Measurements from ENCODE around the gene SEC62.

Gene SEC62

DNA sequence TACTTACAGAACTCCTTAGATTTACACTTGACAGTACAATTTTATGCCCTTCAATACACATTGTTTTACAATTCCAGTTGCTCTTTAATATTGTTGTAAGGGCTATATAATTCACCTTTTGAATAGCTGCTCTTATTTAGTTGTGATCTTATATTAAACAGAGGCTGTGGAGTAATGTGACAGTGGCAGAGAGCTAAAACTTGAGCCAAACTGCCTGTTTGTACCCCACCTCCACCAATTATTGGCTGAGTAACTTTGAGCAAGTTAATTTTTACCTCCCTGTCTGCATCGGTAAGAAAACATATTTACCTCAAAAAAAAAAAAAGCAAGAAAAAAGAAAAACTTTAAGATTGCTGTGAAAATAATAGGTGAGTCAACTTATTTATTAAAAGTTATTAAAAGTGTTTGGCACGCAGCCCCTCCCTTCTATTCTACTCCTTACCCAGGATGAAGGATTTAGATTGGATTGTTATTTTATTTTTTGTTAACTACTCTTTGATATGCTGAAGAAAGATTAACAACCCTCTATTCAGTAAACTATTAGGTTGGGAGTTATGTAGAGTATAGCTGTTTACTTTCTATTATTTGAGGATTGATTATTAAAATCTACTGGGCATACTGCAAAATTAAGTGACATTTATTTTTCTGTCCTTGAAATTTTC is 1.7 kb downstream of the SEC62 start:
- no peak overlapping the region for H3K27ac ChIP-seq
- TF ChIP-seq CTCF (IDR thresholded peaks at IDR 0.05) (no peak), ZFX (IDR thresholded peaks at IDR 0.05; ENCODE audit: borderline replicate concordance) (no peak)

DNA sequence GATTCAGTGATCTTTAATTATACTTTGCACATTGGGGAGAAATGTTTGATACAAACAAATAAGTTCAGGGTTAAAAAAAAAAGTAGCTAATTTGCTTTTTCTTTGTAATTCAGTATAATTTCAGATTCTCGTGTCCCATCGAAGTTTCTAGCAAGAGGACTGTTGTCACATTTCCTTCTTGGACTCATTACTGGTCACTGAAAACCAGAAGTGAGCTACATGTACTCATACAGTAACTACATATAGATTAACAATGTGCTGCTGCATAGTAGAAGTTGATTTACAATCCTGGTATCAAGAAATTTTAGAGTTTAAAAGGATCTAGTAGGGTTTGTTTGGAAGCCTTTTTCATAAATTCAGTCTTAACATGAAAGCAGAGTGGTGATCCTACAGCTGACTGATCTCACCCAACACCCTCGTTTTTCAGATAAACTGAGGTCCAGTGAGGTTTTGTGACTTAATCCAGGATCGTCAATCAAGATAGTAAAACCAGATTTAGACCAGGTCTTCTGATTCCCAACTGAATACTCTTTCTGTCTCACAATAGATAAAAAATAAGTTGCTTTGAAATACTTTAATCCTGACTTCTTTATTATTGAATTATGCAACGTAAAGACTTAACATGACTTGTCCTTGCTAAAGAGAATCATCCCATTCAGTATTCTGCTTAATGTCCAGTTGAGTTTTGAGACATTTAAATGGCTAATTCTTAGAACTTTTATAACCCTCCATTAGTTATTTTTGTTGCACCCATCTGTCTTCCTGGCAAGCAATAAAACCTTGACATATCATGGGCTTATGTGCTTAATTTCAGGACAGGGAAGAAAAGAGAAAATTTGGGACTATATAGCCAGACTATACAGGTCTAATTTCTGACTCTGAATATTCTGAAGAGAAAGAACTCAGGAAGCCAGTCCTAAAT is 2.8 kb downstream of the SEC62 start:
- H3K27ac ChIP-seq = no peak overlapping the region
- no peak for TF ChIP-seq CTCF (IDR thresholded peaks at IDR 0.05)
- TF ChIP-seq ZFX (IDR thresholded peaks at IDR 0.05; ENCODE audit: borderline replicate concordance) = no peak

- TF ChIP-seq ZFX (IDR thresholded peaks at IDR 0.05; ENCODE audit: borderline replicate concordance) = no peak
- TF ChIP-seq CTCF (IDR thresholded peaks at IDR 0.05) = no peak
- H3K27ac ChIP-seq = no peak overlapping the region
These were observed 4.2 kb downstream of the SEC62 start for GRCh38 chr3:169970847-169971246.

DNA sequence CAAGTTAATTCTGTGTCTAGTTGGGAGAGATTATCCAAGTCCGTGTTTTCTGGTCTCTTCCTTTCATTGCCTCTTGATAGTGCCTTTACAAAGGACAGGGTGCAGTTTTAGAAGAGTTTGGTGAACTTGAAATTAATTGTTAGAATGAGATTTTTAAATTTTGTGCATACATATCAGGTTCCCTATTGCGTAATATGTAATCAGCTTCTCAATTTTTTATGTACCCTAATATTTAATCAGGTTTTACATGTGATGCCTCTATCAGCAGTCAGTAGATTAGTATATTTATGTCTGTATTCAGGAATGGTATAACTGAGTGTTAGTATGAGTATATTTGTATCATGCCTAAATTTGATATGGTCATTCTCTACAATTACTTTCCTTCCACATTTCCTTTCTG is 4.9 kb downstream of the SEC62 start:
- no peak overlapping the region for H3K27ac ChIP-seq
- TF ChIP-seq CTCF (IDR thresholded peaks at IDR 0.05) = no peak

DNA sequence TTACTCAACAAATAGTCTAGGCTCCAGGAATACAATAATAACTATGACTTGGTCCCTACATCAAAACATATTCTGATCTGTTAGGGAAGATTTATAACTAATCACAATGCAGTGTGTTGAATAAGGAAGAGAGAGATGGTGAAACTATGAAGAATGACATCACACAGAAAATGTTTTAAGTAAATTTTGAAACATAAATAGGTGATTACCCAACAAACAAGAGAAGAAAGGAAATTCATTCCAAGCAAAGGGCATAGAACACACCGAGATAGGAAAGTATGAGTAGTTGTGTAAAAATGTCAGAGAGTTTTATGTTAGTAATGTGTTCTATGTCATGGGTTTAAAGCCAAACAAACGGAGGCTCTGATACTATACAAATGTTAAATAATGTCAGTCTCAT is 13.4 kb downstream of the SEC62 start:
- TF ChIP-seq ZFX (IDR thresholded peaks at IDR 0.05; ENCODE audit: borderline replicate concordance) (no peak), CTCF (IDR thresholded peaks at IDR 0.05) (no peak)
- H3K27ac ChIP-seq = no peak overlapping the region

- no peak for TF ChIP-seq CTCF (IDR thresholded peaks at IDR 0.05)
- no peak for TF ChIP-seq ZFX (IDR thresholded peaks at IDR 0.05; ENCODE audit: borderline replicate concordance)
- H3K27ac ChIP-seq = no peak overlapping the region
These were observed 17.7 kb downstream of the SEC62 start for GRCh38 chr3:169984292-169984691.

GRCh38 chr3:169990431-169990830 is 23.8 kb downstream of the SEC62 start:
- no peak overlapping the region for H3K27ac ChIP-seq
- TF ChIP-seq ZFX (IDR thresholded peaks at IDR 0.05; ENCODE audit: borderline replicate concordance) (no peak), CTCF (IDR thresholded peaks at IDR 0.05) (no peak)

Data from 22Rv1 (cell line).